ENCODE measurements around the gene CUBN. TPM values are rescaled to one million over a fixed set of nuclear protein-coding genes. Genes with fewer than 3 reads are reported as not detected.

Gene CUBN
- total and polyA plus RNA-seq, 9 of the 15 experiments (the other 6 are each of a cell fraction or from before 2014, with no cell fraction given) = 0.04 to 0.33 (median 0.09) TPM

DNA sequence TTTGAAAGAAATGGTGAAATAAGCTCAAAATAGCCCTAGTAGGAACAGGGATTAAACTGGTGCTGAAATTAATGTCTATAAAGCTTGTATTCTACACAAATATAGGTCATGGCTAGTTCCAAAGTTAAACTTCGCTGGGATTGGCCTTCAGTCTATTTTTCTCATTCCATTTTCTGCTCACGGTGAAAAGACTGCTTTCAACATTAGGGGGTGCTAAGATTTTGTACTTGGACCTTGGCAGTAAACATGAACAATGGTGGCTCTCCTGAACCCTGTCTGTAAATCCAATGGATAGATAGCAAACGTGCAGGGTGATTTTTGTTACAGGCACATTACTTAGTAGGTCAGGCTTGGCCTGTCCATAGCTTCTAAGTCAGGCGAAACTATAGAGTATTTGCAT, 276.4 kb downstream of the CUBN start:
- in situ Hi-C loops (cut with MboI) = no loop called here
- H2AFZ ChIP-seq (ENCODE audit: low read depth, low read length) = no peak overlapping the region
- no peaks in the 10 kb centered on the region for H3K9me3 ChIP-seq (replicated peaks; ENCODE audit: control insufficient read depth, insufficient read depth, low read depth, low read length)
- H3K4me1 ChIP-seq (replicated peaks in 1 of 2; ENCODE audit: control insufficient read depth in 2 of 2, insufficient read depth in 2 of 2, low read length in 2 of 2) = no peaks in the 10 kb centered on the region
- 3% methylated on average over 4 of the region's 4 CpGs for WGBS (ENCODE audit: insufficient coverage, low coverage, missing lambda C conversion rate)
- no peak overlapping the region for H3K4me3 ChIP-seq
- no peaks in the 10 kb centered on the region for H3K36me3 ChIP-seq (ENCODE audit: control insufficient read depth, insufficient read depth, low read length)
- no peak overlapping the region for H3K4me2 ChIP-seq (ENCODE audit: insufficient read depth, low read length)
- DNase-seq (ENCODE audit: extremely low read depth in 1 of 4, low spot score in 3 of 4) (peak in 2 of 4 experiments; percentile 17 to 45), FAIRE-seq (peak; percentile 78), ATAC-seq (peak; percentile 71)
- no TSS peak for BruUV-seq (replicated peaks)
- peaks cover 0 to 2% of the 10 kb centered on the region in 2 experiments; a peak in 2 of 5 replicates for H3K27me3 ChIP-seq (ENCODE audit: control insufficient read depth in 2 of 2, insufficient read depth in 2 of 2, low read length in 2 of 2)
- no peaks in the 10 kb centered on the region for H4K20me1 ChIP-seq (replicated peaks; ENCODE audit: control insufficient read depth, insufficient read depth, low read length)
- no peaks in the 10 kb centered on the region for H3K9me1 ChIP-seq (ENCODE audit: control insufficient read depth, insufficient read depth, low read length)
- no peaks in the 10 kb centered on the region for H3K79me2 ChIP-seq (ENCODE audit: control insufficient read depth, insufficient read depth, low read length)
- H3K27ac ChIP-seq (ENCODE audit: extremely low read depth, low read depth, low read length) = no peak overlapping the region
- ChIA-PET CTCF (ENCODE audit: low intra/inter-chr PET ratio) (interaction anchor here (0.9 to 1.2 kb wide), 3 partner anchors 25 to 404 kb away, joined by 3 to 4 read pairs (median 3); no protein-coding TSS in a partner anchor), POLR2A (interaction anchor here (1.6 kb wide), 1 partner anchor 377 kb away, joined by 6 read pairs; no protein-coding TSS in a partner anchor)
- H3K9ac ChIP-seq (ENCODE audit: insufficient read depth in 1 of 2, low read depth in 2 of 2, low read length in 2 of 2) = no peak overlapping the region
- intact Hi-C loops (cut with micrococcal nuclease) = loop anchor here (5.0 kb wide), 1 partner anchor 39 kb away; no protein-coding TSS in a partner anchor
- TF ChIP-seq RAD21 (CRISPR knock-in tag; conservative IDR thresholded peaks at IDR 0.05 in 1 of 2, IDR thresholded peaks at IDR 0.05 in 1 of 2) (peak; percentile 74 to 79), SMC3 (conservative IDR thresholded peaks at IDR 0.05; ENCODE audit: insufficient read depth, low read depth, low read length) (0 out of 2 replicates have a peak, but pooled peaks have one; percentile 23), RHOXF2B (CRISPR knock-in tag; conservative IDR thresholded peaks at IDR 0.05) (no peak), YY1 (IDR thresholded peaks at IDR 0.05; ENCODE audit: borderline replicate concordance in 1 of 3, control insufficient read depth in 1 of 3, extremely low read depth in 1 of 3, insufficient read depth in 3 of 3, insufficient read length in 1 of 3, insufficient replicate concordance in 2 of 3, low read depth in 1 of 3, low read length in 2 of 3) (no peak), PATZ1 (CRISPR knock-in tag; IDR thresholded peaks at IDR 0.05; ENCODE audit: borderline replicate concordance) (no peak)
- TF ChIP-seq, protein P1, sequence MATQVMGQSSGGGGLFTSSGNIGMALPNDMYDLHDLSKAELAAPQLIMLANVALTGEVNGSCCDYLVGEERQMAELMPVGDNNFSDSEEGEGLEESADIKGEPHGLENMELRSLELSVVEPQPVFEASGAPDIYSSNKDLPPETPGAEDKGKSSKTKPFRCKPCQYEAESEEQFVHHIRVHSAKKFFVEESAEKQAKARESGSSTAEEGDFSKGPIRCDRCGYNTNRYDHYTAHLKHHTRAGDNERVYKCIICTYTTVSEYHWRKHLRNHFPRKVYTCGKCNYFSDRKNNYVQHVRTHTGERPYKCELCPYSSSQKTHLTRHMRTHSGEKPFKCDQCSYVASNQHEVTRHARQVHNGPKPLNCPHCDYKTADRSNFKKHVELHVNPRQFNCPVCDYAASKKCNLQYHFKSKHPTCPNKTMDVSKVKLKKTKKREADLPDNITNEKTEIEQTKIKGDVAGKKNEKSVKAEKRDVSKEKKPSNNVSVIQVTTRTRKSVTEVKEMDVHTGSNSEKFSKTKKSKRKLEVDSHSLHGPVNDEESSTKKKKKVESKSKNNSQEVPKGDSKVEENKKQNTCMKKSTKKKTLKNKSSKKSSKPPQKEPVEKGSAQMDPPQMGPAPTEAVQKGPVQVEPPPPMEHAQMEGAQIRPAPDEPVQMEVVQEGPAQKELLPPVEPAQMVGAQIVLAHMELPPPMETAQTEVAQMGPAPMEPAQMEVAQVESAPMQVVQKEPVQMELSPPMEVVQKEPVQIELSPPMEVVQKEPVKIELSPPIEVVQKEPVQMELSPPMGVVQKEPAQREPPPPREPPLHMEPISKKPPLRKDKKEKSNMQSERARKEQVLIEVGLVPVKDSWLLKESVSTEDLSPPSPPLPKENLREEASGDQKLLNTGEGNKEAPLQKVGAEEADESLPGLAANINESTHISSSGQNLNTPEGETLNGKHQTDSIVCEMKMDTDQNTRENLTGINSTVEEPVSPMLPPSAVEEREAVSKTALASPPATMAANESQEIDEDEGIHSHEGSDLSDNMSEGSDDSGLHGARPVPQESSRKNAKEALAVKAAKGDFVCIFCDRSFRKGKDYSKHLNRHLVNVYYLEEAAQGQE (IDR thresholded peaks at IDR 0.05; ENCODE audit: borderline replicate concordance) = peak; percentile 73; the same call in 1 of the 2 replicates
- TF ChIP-seq, protein P1 (CRISPR knock-in tag; IDR thresholded peaks at IDR 0.05; ENCODE audit: low read depth) = no peak
- TF ChIP-seq, protein P2, sequence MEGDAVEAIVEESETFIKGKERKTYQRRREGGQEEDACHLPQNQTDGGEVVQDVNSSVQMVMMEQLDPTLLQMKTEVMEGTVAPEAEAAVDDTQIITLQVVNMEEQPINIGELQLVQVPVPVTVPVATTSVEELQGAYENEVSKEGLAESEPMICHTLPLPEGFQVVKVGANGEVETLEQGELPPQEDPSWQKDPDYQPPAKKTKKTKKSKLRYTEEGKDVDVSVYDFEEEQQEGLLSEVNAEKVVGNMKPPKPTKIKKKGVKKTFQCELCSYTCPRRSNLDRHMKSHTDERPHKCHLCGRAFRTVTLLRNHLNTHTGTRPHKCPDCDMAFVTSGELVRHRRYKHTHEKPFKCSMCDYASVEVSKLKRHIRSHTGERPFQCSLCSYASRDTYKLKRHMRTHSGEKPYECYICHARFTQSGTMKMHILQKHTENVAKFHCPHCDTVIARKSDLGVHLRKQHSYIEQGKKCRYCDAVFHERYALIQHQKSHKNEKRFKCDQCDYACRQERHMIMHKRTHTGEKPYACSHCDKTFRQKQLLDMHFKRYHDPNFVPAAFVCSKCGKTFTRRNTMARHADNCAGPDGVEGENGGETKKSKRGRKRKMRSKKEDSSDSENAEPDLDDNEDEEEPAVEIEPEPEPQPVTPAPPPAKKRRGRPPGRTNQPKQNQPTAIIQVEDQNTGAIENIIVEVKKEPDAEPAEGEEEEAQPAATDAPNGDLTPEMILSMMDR (IDR thresholded peaks at IDR 0.05 in 2 of 3, conservative IDR thresholded peaks at IDR 0.05 in 1 of 3; ENCODE audit: insufficient read depth in 2 of 3, low read depth in 1 of 3, low read length in 3 of 3) = peak; percentile 29 to 71 (median 44); a peak in 4 of 6 replicates

Measured in K562 (cell line).